ENCODE data around the gene SF3B3. TPM values are rescaled to one million over a fixed set of nuclear protein-coding genes. Genes with fewer than 3 reads are reported as not detected.

Gene SF3B3
- total RNA-seq = 153 and 188 TPM in 2 replicates

DNA sequence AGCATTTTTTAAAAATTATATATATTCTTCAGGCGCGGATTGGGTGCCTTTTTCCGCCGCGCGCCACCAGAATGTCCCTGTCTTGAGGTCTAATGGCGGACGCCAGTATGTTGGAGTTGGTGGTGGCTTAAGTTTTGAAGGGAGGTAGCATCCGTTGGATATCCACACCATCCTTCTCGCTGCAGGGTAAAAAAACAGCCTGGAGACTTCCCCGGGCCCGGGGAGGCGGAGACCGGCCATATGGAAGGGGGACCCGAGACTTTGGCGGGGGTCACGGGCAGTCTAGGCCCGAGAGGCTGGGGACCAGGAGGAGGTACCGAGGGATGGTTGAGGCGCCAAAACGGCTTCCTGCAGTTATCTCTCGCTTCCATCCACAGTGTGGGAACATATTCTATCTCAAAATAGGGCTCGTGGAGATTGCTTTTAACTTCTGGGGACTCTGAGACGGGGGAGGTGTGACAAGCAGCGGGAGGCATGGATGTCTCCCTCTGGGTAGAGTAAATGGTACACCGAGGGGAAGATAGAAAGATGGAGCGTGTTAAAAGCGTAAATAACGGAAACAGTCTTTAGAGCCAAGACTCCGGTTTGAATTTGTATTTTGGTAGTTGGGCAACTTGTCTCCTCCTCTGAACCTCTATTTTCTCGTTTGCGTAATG is at the start of gene SF3B3:
TSS of gene SF3B3 (plus strand) at position 74 of the 656 bp plus-strand sequence. CDS start 2,841 bp downstream, outside the sequence.

DNA sequence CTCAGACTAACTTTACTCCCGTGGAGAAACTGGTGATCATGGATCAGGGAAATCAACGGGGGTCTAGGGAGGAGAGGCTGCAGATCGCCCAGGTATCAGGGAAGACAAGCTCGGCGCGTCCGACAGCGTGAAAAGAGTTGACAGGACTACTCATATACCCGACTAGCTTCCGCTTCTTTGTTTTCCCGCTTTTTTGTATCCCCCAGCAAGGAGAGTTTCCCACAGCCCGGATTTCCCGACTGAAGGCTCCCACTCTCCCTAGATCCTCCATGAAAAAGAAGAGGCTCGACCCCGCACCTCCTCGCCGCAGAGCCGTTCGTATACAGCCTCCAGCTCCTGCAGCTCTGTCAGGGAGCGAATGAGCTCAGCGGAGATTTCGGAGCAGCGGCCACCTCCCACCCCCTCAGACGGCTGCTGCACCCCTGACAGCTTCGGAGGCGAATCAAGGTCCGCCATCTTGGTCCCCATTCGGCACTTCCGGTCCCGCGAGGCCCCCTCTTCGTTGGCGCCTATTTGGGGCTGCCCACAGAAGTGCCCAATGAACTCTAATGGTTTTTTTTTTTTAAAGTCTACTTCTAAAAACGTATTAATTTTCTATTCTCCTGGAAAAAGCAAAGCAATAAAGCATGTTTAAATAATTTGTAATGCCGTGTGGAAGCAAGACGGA is 407 bp upstream of the SF3B3 start, which contains the start of gene COG4:
TSS of gene COG4 (minus strand) at position 479 of the 667 bp plus-strand sequence. CDS start at position 468, 11 bp downstream.

Small RNA genes within 50 kb of the gene (small RNA-seq; reads per million reads assigned to genes)
- gene SNORD111 (0.58 reads per million, percentile 37 among the genes with 10 or more reads in this experiment), gene SNORD111B (103 reads per million, percentile 99 among the genes with 10 or more reads in this experiment)

Other genes starting within 250 kb of the SF3B3 start
- gene AARS1, start 234.3 kb upstream of the SF3B3 start, total RNA-seq = 56.8 and 67.6 TPM in 2 replicates
- gene DDX19B, start 224.6 kb upstream of the SF3B3 start, total RNA-seq = 35.8 and 47.7 TPM in 2 replicates
- 41.8 and 46.9 TPM in 2 replicates for gene DDX19A, start 176.9 kb upstream of the SF3B3 start, total RNA-seq
- gene ST3GAL2, start 84.7 kb upstream of the SF3B3 start, total RNA-seq = 44.7 and 55.2 TPM in 2 replicates
- 10.5 and 11.0 TPM in 2 replicates for gene FCSK, start 69.2 kb upstream of the SF3B3 start, total RNA-seq
- 56.3 and 64.3 TPM in 2 replicates for gene COG4, start 262 bp upstream of the SF3B3 start, total RNA-seq
- gene IL34, start 122.7 kb downstream of the SF3B3 start, total RNA-seq = 1.9 and 2.9 TPM in 2 replicates
- gene MTSS2, start 162.2 kb downstream of the SF3B3 start, total RNA-seq = 25.7 and 31.7 TPM in 2 replicates

Data from vein endothelial cell (primary cell).